Activated effector memory CD4-positive, alpha-beta T cell treated with Interleukin-2 at 50 U/mL for 16 hours (primary cell): ENCODE data around the gene RNF186.
A peak's percentile ranks its signal among the peaks of the same experiment; 100 is the strongest.
"Not testable (repeated sequence)": the region's sequence is repeated elsewhere in the genome, so short reads cannot be mapped to it uniquely, and the experiment has no call there.

Experiments
- DNase-seq: peaks from one replicate; pipeline ENCODE4 v3.0.0-alpha.2; 2020

RNF186 gene

DNA sequence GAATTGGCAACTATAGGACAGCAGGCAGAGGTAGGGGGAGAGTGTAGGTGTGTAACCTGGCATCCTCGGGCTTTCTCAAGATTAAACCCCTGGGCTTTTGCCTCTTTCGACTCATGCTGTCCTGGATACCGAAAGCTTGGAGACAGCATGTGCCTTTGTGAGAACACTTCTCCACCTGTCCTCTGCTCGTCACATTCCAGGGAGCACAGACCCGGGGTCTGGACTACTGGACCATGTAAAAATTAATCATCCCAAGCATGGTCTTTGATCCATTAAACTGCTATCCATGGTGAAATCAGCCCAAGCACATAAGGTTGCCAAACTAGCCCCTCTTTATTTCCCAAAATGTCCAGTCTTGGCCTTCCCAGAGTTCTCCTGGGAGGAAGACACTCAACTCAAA is 9.0 kb upstream of the RNF186 start:
- DNase-seq: no peak

DNA sequence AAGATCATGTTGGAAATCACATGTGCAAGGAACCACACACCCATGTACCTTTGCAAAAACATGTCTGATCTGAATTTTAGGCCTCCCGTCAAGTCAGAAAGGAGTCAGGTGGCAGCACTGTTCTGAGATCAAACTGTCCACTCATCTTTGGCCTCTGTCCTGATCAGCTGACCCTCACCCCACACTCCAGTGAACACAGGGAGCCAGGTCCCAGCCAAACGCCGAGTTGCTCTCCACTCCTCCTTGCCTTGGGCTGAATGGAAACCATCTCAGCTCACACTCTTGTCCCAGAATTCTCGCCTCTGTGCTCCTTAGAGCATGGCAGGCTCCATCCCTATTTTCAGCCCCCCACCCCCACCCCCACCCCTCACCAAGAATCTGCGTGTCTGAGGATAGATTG is 4.6 kb upstream of the RNF186 start:
- DNase-seq: no peak

- no peak for DNase-seq
These were observed 3.2 kb upstream of the RNF186 start for GRCh38 chr1:19818324-19818723.

- DNase-seq: no peak
These were observed 2.1 kb upstream of the RNF186 start for GRCh38 chr1:19817160-19817559.

GRCh38 chr1:19816737-19817086 is 1.6 kb upstream of the RNF186 start:
- DNase-seq: not testable (repeated sequence)

DNA sequence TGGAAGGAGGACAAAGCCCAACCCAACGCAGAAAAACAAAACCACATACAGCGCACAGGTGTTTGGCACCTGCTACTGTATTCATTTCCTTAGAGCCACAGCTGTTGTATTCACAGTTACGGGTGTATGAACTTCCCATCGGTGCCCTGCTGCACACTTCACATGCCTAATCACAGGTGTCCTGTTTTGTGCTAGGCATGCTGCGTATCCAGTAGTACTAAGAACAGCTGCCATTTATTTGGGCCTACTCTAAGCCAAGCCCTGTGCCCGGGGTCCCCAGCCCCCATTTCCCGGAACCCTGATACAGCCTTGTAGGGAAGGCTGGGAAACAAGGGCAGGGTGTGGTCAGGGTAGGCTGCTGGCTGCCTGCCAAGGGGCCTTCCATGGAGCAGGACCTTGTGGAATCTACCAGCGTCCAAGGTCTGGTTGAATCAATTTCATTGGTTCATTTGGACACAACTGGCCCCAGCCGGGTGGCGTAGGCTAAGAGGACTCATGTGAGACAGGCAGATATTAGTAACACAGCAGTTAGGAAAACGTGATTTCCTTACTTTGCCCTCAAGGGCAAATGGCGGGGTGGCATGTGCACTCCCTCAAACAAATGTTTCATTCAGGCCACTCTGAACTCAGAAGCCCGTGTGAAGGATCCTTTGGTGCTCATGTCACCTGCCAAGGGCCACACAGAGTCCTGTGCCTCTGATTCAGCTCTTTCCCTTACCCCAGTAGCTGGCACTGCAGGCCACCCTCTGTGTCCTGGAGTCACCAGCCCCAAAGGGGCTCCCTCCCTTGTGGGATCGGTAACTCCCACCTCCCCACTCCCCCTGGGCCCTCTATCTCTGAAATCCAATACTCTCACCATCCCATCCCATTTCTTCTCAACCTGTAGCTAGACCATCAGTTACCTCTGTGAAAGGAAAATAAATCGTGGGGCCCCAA is 986 bp upstream of the RNF186 start:
- DNase-seq: no peak

- no peak for DNase-seq
These were observed 830 bp downstream of the RNF186 start for GRCh38 chr1:19814244-19814661.

GRCh38 chr1:19813643-19813960 is 1.5 kb downstream of the RNF186 start:
- DNase-seq: no peak

- no peak for DNase-seq
These were observed 2.0 kb downstream of the RNF186 start for GRCh38 chr1:19812875-19813642.

DNA sequence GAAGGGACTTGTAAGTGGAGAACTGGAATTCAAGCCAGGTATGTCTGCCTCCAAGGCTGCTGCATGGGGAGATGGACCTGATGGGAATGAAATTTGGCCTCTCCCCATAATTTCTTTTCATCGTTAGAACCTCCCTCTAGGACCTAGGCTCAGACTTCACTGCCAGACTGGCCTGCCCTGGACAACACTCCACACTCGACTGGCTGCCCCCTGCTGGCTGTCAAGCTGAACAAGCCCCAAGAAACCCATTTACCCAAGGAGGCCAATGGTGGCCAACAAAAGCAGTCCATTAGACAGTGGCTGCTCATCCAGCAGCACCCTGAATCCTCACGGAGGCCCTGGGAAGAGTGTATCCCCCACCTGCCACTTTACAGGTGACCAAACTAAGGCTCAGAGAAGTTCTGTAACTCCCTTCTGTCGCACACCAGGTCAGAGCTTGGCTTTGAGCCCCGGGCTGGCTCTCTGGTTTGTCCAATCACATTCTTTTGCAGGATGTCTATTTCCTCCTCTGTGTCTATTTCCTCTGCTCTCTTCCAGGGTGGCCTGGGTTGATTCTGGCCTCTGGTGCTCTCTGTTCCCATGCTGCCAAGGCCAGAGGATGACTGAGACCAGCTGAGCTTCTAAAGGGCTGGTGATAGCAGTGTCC is 3.8 kb downstream of the RNF186 start:
- DNase-seq: peak; percentile 20

DNA sequence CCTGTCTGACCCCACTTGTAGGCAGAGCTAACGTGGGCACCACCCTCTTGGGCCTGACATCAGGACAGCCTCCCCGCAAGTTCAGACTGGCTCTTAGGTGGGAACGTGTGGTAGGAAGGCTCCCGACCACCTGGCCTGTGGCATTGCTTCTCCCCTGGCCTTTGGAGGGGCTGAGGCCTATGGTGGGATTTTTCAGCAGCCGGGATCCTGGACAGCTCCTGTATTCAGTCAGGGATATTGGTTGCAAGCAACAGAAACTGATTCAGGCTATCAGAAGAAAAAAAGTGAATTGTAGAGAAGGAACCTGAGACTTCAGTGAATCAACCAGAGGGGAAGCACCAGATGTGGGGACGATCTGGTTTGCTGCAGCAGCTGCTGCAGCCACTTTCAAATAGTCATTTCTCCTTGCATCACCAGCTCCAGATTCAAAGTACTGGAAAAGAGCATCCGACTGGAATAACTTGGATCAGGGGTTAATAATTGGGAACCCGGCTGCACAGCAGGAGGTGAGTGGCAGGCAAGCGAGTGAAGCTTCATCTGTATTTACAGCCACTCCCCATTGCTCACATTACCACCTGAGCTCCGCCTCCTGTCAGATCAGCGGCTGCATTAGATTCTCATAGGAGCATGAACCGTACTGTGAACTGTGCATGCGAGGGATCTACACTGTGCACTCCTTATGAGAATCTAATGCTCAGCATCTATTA is 5.9 kb downstream of the RNF186 start:
- no peak for DNase-seq

DNA sequence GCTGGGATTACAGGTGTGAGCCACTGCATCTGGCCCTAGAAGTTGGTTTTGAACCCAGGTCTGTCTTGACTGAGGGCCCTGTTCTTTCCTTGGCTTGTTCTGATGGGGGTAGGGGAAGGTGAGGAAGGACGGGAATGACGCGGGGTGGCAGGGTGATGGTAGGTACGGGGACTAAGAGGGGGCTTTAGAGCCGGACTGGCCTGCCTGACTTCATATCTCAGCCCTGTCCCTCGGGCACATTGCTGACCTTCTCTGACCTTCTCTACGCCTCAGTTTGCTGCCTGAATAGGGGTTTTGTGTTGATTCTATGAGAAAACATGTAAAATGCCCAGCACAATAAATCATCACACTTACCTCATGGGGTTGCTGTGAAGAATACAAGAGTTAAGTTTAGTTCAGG is 6.7 kb downstream of the RNF186 start:
- no peak for DNase-seq

DNA sequence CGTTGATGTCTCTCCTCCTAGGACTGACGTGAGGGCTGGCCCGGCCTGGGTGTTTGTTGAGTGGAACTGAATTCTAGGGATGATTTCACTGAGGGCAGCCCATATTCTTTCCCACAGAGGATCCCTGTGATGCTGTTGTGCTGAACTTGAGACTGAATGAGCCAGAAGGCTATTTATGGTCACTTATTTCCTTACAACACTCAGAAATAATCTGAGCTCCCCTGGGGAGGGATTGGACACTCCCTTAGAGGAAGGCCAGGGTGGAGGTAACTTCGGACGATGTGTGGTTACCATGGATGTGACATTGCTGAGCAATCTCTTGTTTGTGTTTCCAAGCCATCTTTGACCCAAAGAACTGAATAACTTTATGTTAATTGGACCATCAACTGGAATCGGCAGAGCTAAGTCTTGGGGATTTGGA is 10.2 kb downstream of the RNF186 start:
- DNase-seq: no peak

- DNase-seq: no peak
These were observed 12.8 kb downstream of the RNF186 start for GRCh38 chr1:19802269-19802668.

GRCh38 chr1:19800076-19800804 is 14.8 kb downstream of the RNF186 start:
- peak; percentile 42 for DNase-seq

GRCh38 chr1:19799230-19800075 is 15.6 kb downstream of the RNF186 start, which contains the start of gene TMCO4:
Gene TMCO4, minus strand, starts transcription at chr1:19799916. Its CDS starts 19,158 bp downstream, at chr1:19780758.
- DNase-seq: peak; percentile 48

DNA sequence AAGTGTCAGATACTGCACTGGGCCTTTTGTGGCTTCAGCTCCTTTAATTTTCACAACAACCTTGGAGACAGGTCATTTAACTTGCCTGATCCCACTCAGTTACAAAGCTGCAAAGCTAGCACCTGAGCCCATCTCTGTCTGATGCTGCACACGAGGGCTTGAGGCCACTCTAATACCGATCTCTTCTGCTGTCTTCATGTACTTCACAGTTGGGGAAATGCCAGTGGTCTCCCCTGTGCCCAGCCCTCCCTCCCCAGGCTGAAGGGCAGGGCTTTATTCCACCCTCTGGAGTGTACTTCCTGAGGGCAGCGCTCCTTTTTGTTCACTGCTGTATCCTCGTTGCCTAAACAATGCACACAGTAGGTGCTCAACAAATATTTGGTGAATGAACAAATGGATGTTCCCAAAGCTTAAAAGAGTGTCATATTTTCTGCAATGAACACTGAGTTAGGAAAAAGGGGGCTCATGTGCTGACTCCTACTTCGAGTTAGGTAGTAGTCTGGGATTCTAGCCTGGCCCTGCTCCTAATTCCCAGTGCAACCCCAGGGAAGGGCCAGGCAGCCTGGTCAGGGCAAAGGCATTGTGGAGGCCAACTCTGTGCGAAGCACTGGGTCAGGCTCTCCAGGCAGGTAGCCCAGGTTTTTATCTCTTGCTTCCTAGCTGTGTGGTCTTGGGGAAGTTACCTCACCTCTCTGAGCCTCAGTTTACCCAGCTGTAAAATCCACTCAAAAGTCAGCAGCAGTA is 16.4 kb downstream of the RNF186 start:
- DNase-seq: no peak

DNA sequence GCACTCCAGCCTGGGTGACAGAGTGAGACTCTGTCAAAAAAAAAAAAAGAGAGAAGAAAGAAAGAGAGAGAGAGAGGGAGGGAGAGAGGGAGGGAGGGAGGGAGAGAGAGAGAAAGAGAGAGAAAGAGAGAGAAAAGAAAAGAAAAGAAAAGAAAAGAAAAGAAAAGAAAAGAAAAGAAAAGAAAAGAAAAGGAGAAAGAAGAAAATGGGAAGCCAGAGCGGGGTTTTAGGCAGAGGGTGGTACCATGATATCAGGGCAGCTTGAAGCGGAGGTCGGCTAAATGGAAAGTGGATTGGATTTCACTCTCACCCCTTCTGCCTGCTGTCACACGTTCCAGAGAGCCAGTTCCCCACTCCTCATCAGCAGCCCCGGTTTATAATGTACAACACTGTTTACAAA is 17.3 kb downstream of the RNF186 start:
- DNase-seq: no peak

DNA sequence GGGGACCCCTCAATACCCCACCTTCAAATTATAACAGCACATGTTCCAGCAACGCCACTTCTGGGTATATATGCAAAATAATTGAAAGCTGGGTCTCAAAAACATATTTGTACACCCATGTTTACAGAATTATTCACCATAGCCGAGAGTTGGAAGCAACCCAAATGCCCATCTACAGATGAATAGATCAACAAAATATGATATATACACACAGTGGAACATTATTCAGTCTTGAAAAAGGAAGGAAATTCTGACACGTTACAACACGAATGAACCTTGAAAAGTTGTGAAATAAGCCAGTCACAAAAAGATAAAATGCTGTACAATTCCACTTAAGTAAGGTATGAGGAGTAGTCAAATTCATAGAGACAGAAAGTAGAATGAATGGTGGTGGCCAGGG is 20.5 kb downstream of the RNF186 start:
- DNase-seq: no peak

DNA sequence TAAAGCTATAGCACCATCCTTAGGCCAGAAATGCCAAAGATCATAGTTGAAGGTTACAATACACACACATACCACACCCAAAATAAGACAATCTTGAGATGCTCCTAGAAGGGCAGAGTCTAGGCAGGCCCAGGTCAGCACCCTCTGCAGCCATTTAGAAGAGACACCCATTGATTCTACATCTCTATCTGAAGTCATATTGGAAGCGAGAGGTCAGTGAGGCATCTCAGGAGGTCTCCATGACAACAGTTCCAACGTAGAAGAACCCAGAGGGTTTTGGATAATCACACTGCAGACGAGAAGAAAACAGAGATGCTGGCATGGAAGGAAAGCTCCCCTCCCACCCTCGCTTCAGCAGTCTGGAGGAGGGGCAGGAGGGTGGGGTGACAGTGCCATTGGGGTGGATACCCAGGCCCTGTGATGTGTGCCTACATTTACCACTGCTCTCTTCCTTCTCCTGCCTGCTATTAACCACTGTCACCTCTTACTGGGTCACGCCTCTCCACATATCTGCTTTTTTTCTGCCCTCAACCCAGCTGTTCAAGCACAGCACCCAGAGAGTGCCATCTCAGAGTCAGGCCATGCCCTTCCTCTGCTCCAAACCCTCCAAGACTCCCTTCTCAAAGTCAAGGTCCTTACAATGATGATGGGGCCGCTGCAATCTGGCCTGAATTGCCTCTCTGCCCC is 21.6 kb downstream of the RNF186 start:
- DNase-seq: no peak
